Esophagus squamous epithelium (tissue), 5 donors: ENCODE measurements around the gene CENPV. TPM values are rescaled to one million over a fixed set of nuclear protein-coding genes. Genes with fewer than 3 reads are reported as not detected.

Source experiments
- DNase-seq: peaks from one replicate; lab custom pipeline; 2025; lab: John Stamatoyannopoulos, UW
- H3K27ac ChIP-seq, 4 donors: fragments of 200-600 bp; sonication (generic); one replicate each; pipeline ENCODE4 v1.5.1; 2016 to 2019; ENCODE audit warnings: mild to moderate bottlenecking in 1 of 4
- H3K27me3 ChIP-seq, 4 donors: fragments of 200-600 bp; sonication (generic); 1 replicate in 3 of 4; 2 replicates in 1 of 4; pipeline versions ENCODE4 v1.5.1 to v1.6.0; 2017 to 2021; ENCODE audit warnings: antibody characterized with exemption in 1 of 4
- H3K36me3 ChIP-seq, 3 donors: fragments of 200-600 bp; sonication (generic); one replicate each; pipeline ENCODE4 v1.5.1; 2016 to 2019
- H3K4me1 ChIP-seq, 3 donors: fragments of 200-600 bp; sonication (generic); one replicate each; pipeline ENCODE4 v1.5.1; 2017 to 2019
- H3K4me3 ChIP-seq, 4 donors: fragments of 200-600 bp; sonication (generic); 1 replicate in 3 of 4; 2 replicates in 1 of 4; pipeline ENCODE4 v1.5.1; 2016 to 2019; ENCODE audit warnings: mild to moderate bottlenecking in 2 of 4, moderate library complexity in 1 of 4
- H3K9me3 ChIP-seq, 3 donors: fragments of 200-600 bp; sonication (generic); one replicate each; pipeline ENCODE4 v1.5.1; 2016 to 2019
- CTCF ChIP-seq, 6 experiments: fragments of 450-650 bp in 4 of 6; fragments of 200-600 bp in 2 of 6; sonication (generic) in 2 of 6; IDR thresholded peaks; one replicate each; pipeline ENCODE4 v1.5.1; 2016 to 2019; ENCODE audit warnings: antibody characterized with exemption in 6 of 6, mild to moderate bottlenecking in 4 of 6, moderate library complexity in 4 of 6
- POLR2A ChIP-seq, 4 donors: fragments of 450-650 bp; IDR thresholded peaks; one replicate each; pipeline ENCODE4 v1.6.1; 2017; ENCODE audit warnings: antibody characterized with exemption in 4 of 4, mild to moderate bottlenecking in 4 of 4, moderate library complexity in 3 of 4
- WGBS, 2 donors: methylation state at CpG; one replicate each; pipeline ENCODE4 v1.1.5; 2018; 5-methylcytosine and 5-hydroxymethylcytosine counted together
- intact Hi-C: fragments of 100-400 bp; cut with DNase I; formaldehyde crosslinking; loops from one replicate; pipeline ENCODE4 v1.15.0; 2022
- total RNA-seq, 4 donors: library from RNA; depleted of rRNA; stranded (reverse); fragments of >200 nt; gene quantifications; one replicate each; pipeline ENCODE4 v1.1.0, GENCODE V29; 2016
- donor health status: DM: yes; HTN: yes; CAD: no.

CENPV gene
- total RNA-seq, 4 donors from 2014 or later = 0.56 to 5.1 (median 1.5) TPM

GRCh38 chr17:16384557-16384956 lies 31.3 kb upstream of the CENPV start:
- intact Hi-C loops = no loop called here
- no peak for DNase-seq
- peaks cover 23 to 61% (median 25%) of the 10 kb centered on the region in 3 donors for H3K4me1 ChIP-seq
- no peaks in the 10 kb centered on the region for H3K9me3 ChIP-seq
- H3K4me3 ChIP-seq = no peak overlapping the region
- no peak for TF ChIP-seq POLR2A (IDR thresholded peaks at IDR 0.05)
- no peak for TF ChIP-seq CTCF (IDR thresholded peaks at IDR 0.05)
- H3K36me3 ChIP-seq = peaks cover 4 to 20% (median 10%) of the 10 kb centered on the region in 3 donors
- no peaks in the 10 kb centered on the region for H3K27me3 ChIP-seq
- H3K27ac ChIP-seq = no peak overlapping the region
- WGBS, 2 donors = 66 to 68% methylated on average over 5 of the region's 5 CpGs

GRCh38 chr17:16383772-16384287 lies 30.6 kb upstream of the CENPV start:
- intact Hi-C loops = no loop called here
- TF ChIP-seq CTCF (IDR thresholded peaks at IDR 0.05) (no peak), POLR2A (IDR thresholded peaks at IDR 0.05) (no peak)
- Histone ChIP-seq H3K27ac (peak overlapping the region in 1 of 4 donors; percentile 99), H3K36me3 (peaks cover 4 to 20% (median 10%) of the 10 kb centered on the region in 3 donors), H3K27me3 (no peaks in the 10 kb centered on the region), H3K4me3 (peak overlapping the region in 1 of 4 donors; percentile 18), H3K9me3 (no peaks in the 10 kb centered on the region), H3K4me1 (peaks cover 23 to 68% (median 25%) of the 10 kb centered on the region in 3 donors)
- WGBS, 2 donors = 71 to 72% methylated on average over 4 to 5 of the region's 5 CpGs
- no peak for DNase-seq

- DNase-seq = no peak
- peaks cover 23 to 75% (median 25%) of the 10 kb centered on the region in 3 donors for H3K4me1 ChIP-seq
- intact Hi-C loops = no loop called here
- H3K27ac ChIP-seq = peak overlapping the region in 1 of 4 donors; percentile 99
- no peaks in the 10 kb centered on the region for H3K9me3 ChIP-seq
- peaks cover 4 to 20% (median 10%) of the 10 kb centered on the region in 3 donors for H3K36me3 ChIP-seq
- H3K4me3 ChIP-seq = peak overlapping the region in 2 of 4 donors; percentile 2 to 18
- TF ChIP-seq POLR2A (IDR thresholded peaks at IDR 0.05) (no peak), CTCF (IDR thresholded peaks at IDR 0.05) (no peak)
- WGBS, 2 donors = 47 to 54% methylated on average over 4 of the region's 4 CpGs
- no peaks in the 10 kb centered on the region for H3K27me3 ChIP-seq
These were observed 29.9 kb upstream of the CENPV start for GRCh38 chr17:16383216-16383615.

GRCh38 chr17:16381496-16381820 lies 28.2 kb upstream of the CENPV start:
- Histone ChIP-seq H3K27ac (peak overlapping the region; percentile 90 to 99 (median 96)), H3K4me3 (peak overlapping the region; percentile 54 to 90 (median 79)), H3K27me3 (no peaks in the 10 kb centered on the region), H3K9me3 (no peaks in the 10 kb centered on the region), H3K36me3 (peaks cover 4 to 20% (median 10%) of the 10 kb centered on the region in 3 donors), H3K4me1 (peaks cover 23 to 75% (median 25%) of the 10 kb centered on the region in 3 donors)
- intact Hi-C loops = no loop called here
- DNase-seq = no peak
- WGBS, 2 donors = 0 to 1% methylated on average over 14 of the region's 14 CpGs
- no peak for TF ChIP-seq CTCF (IDR thresholded peaks at IDR 0.05)
- TF ChIP-seq POLR2A (IDR thresholded peaks at IDR 0.05) = no peak

GRCh38 chr17:16380640-16381495 lies 27.6 kb upstream of the CENPV start, which contains the start of gene UBB:
TSS of gene UBB (plus strand) at chr17:16381091. CDS start at chr17:16381908, 817 bp downstream.
- intact Hi-C loops = no loop called here
- 0 to 1% methylated on average over 13 to 42 of the region's 67 CpGs for WGBS, 2 donors
- DNase-seq = peak; percentile 83
- H3K9me3 ChIP-seq = no peaks in the 10 kb centered on the region
- H3K27me3 ChIP-seq = no peaks in the 10 kb centered on the region
- TF ChIP-seq POLR2A (IDR thresholded peaks at IDR 0.05) = peak in 3 of 4 donors; percentile 96 to 99 (median 98)
- peak in 1 of 6 experiments; percentile 3 for TF ChIP-seq CTCF (IDR thresholded peaks at IDR 0.05)
- peaks cover 23 to 69% (median 23%) of the 10 kb centered on the region in 3 donors for H3K4me1 ChIP-seq
- peak within 1 kb of the TSS; percentile 90 to 99 (median 96) for H3K27ac ChIP-seq
- H3K4me3 ChIP-seq = peak within 1 kb of the TSS; percentile 54 to 90 (median 79)
- H3K36me3 ChIP-seq = peaks cover 4 to 20% (median 10%) of the 10 kb centered on the region in 3 donors
